Measurements from ENCODE around the gene OSBPL5.
"Not testable (repeated sequence)": the region's sequence is repeated elsewhere in the genome, so short reads cannot be mapped to it uniquely, and the experiment has no call there.

The OSBPL5 gene

DNA sequence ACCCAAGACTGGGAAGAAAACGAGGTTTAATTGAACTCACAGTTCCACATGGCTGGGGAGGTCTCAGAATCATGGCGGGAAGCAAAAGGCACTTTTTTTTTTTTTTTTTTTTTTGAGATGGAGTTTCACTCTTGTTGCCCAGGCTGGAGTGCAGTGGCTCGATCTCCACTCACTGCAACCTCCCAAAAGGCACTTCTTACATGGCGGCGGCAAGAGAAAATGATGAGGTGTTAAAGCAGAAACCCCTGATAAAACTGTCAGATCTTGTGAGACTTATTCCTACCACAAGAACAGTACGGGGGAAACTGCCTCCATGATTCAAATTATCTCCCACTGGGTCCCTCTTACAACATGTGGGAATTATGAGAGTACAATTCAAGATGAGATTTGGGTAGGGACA is 100.4 kb downstream of the OSBPL5 start:
- H3K27ac ChIP-seq (ENCODE audit: low read length); H3K36me3 ChIP-seq (ENCODE audit: control insufficient read depth in 2 of 2, insufficient read depth in 2 of 2, low read length in 2 of 2); H3K4me3 ChIP-seq (ENCODE audit: low read length in 2 of 2); H3K9me3 ChIP-seq (ENCODE audit: control insufficient read depth in 2 of 2, low read length in 2 of 2); H3K4me1 ChIP-seq (ENCODE audit: control insufficient read depth, insufficient read depth, low read length); H3K27me3 ChIP-seq (ENCODE audit: control insufficient read depth in 1 of 2, insufficient read depth in 2 of 2, low read length in 2 of 2); H3K9ac ChIP-seq (ENCODE audit: low read length in 2 of 2): not testable (repeated sequence)

DNA sequence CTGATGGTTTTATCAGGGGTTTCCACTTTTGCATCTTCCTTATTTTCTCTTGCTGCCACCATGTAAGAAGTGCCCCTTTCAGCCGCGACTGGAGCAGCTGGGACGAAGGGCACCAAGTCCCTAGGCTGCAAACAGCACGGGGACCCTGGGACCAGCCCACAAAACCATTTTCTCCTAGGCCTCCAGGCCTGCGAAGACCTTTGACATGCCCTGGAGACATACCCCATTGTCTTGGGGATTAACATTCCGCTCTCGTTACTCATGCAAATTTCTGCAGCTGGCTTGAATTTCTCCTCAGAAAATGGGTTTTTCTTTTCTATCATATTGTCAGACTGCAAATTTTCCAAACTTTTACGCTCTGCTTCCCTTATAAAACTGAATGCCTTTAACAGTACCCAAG is 101.2 kb downstream of the OSBPL5 start:
- H3K9me3 ChIP-seq (ENCODE audit: control insufficient read depth in 2 of 2, low read length in 2 of 2); H3K9ac ChIP-seq (ENCODE audit: low read length in 2 of 2); H3K27me3 ChIP-seq (ENCODE audit: control insufficient read depth in 1 of 2, insufficient read depth in 2 of 2, low read length in 2 of 2); H3K4me3 ChIP-seq (ENCODE audit: low read length in 2 of 2); H3K4me1 ChIP-seq (ENCODE audit: control insufficient read depth, insufficient read depth, low read length); H3K36me3 ChIP-seq (ENCODE audit: control insufficient read depth in 2 of 2, insufficient read depth in 2 of 2, low read length in 2 of 2); H3K27ac ChIP-seq (ENCODE audit: low read length): not testable (repeated sequence)

DNA sequence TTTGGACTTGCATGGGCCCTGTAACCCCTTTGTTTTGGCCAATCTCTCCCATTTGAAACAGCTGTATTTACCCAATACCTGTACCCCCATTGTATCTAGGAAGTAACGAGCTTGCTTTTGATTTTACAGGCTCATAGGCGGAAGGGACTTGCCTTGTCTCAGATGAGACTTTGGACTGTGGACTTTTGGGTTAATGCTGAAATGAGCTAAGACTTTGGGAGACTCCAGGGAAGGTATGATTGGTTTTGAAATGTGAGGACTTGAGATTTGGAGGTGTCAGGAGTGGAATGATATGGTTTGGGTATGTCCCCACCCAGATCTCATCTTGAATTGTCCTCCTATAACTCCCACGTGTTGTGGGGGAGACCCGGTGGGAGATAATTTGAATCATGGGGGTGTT is 101.7 kb downstream of the OSBPL5 start:
- H3K27ac ChIP-seq (ENCODE audit: low read length); H3K9me3 ChIP-seq (ENCODE audit: control insufficient read depth in 2 of 2, low read length in 2 of 2); H3K27me3 ChIP-seq (ENCODE audit: control insufficient read depth in 1 of 2, insufficient read depth in 2 of 2, low read length in 2 of 2); H3K36me3 ChIP-seq (ENCODE audit: control insufficient read depth in 2 of 2, insufficient read depth in 2 of 2, low read length in 2 of 2); H3K4me1 ChIP-seq (ENCODE audit: control insufficient read depth, insufficient read depth, low read length); H3K4me3 ChIP-seq (ENCODE audit: low read length in 2 of 2); H3K9ac ChIP-seq (ENCODE audit: low read length in 2 of 2): not testable (repeated sequence)

DNA sequence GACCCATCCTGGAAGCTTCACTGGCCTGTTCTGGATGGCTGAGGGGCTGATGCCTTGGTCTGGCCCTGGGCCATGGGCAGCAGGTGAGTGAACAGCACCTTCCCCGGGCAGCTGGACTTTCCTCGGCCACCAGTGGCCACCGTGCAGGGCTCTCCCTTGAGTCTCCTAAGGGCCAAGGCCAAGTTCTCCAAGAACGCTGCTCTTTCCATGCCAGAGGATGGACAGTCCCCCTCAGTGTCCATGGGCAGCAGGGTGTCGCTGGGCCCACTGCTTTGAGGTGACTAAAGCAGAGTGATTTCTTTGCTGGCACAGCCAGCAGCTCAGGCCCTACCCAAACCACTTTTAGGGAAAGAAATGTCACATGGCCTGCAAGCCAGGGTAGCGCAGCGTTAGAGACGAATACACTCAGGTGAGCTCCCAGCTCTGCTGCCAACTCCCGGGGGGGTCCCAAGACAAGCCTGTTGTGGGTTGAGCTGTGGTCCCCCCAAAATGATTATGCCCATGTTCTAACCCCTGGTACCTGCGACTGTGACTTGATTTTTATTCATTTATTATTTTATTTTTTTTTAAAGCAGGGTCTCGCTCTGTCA is 104.6 kb downstream of the OSBPL5 start:
- Histone ChIP-seq H3K4me3 (ENCODE audit: low read length in 2 of 2) (no peak overlapping the region), H3K9me3 (ENCODE audit: control insufficient read depth in 2 of 2, low read length in 2 of 2) (no peaks in the 10 kb centered on the region), H3K27ac (ENCODE audit: low read length) (no peak overlapping the region), H3K9ac (ENCODE audit: low read length in 2 of 2) (no peak overlapping the region), H3K4me1 (ENCODE audit: control insufficient read depth, insufficient read depth, low read length) (peaks cover 19% of the 10 kb centered on the region), H3K36me3 (ENCODE audit: control insufficient read depth in 2 of 2, insufficient read depth in 2 of 2, low read length in 2 of 2) (no peaks in the 10 kb centered on the region), H3K27me3 (ENCODE audit: control insufficient read depth in 1 of 2, insufficient read depth in 2 of 2, low read length in 2 of 2) (no peaks in the 10 kb centered on the region)

DNA sequence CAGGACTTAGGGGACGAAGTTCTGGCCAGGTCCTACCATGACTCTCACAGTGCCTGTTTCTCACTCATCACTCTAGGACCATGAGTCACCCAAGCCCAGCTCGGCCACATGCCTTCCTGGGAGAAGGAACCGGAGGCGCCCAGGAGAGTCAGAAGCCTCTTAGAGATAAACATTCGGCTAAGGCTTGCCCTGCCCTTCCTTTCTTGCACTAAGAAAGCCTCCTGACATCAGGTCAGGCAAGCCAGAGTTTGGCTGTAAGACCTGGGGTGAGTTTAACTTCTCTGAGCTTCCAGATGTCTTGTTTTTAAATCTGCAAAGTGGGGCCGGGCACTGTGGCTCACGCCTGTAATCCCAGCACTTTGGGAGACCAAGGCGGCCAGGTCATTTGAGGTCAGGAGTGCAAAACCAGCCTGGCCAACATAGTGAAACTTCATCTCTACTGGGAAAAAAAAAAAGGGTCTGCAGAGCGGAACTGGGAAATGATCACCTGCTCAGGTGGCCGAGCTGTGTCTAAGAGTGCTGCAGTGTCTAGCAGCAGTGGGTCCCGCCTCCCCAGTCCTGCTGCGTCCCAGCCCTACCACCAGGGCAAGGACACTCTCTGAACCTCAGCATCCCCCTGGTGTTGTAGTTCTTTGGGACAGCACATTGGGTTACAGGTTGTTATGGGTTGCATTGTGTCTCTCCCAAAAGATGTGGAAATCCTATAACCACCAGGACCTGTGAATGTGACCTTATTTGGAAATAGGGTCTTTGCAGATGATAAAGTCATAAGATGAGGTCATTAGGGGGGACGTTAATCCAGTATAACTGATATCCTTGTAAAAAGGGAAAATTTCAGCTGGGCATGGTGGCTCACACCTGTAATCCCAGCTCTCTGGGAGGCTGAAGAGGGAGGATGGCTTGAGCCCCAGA is 106.1 kb downstream of the OSBPL5 start:
- Histone ChIP-seq H3K27ac (ENCODE audit: low read length) (no peak overlapping the region), H3K9ac (ENCODE audit: low read length in 2 of 2) (no peak overlapping the region), H3K4me1 (ENCODE audit: control insufficient read depth, insufficient read depth, low read length) (peaks cover 25% of the 10 kb centered on the region), H3K27me3 (ENCODE audit: control insufficient read depth in 1 of 2, insufficient read depth in 2 of 2, low read length in 2 of 2) (no peaks in the 10 kb centered on the region), H3K9me3 (ENCODE audit: control insufficient read depth in 2 of 2, low read length in 2 of 2) (no peaks in the 10 kb centered on the region), H3K36me3 (ENCODE audit: control insufficient read depth in 2 of 2, insufficient read depth in 2 of 2, low read length in 2 of 2) (peaks cover 3 to 4% of the 10 kb centered on the region in 2 donors), H3K4me3 (ENCODE audit: low read length in 2 of 2) (no peak overlapping the region)

DNA sequence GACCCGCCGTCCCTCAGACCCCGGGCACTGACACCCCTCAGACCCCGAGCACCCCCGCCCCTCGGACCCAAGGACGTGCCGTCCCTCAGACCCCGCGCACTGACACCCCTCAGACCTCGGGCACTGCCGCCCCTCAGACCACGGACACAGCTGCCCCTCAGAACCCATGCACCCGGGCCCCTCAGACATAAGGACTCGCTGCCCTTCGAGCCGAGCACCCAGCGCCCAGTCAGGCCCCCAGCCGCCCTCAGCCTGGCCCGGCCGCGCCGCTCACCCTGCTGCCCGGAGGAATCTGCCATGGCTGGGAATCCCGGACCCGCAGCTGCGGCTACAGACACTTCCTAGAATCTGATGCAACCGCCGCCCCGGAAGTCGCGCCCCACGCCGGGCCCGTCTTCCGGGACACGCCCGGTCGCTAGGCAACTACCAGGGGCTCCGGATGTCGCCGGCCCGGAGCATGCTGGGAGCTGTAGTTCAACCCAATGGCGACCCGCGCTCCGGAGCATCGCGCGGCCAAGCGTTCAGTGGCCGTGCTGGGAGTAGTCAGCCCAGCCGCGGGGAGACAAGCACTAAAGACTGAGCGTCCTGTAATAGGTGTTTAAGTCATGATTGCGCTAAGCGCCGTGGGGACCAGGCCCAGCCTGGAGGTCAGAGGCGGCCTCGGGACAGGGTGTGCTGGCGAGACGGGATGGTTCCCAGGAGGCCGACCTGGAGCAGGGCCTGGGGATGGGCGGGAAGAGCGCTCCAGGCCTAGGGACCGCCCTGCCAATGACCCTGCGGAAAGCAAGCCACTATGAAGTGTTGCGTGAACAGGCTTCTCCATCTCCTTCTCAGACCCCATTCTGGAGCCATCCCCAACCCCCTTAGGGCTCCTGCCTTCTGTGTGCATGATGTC is 107.8 kb downstream of the OSBPL5 start, which contains the start of gene CARS1:
TSS of gene CARS1 (minus strand) at position 355 of the 895 bp plus-strand sequence. CDS start at position 299, 56 bp downstream.
- Histone ChIP-seq H3K27me3 (ENCODE audit: control insufficient read depth in 1 of 2, insufficient read depth in 2 of 2, low read length in 2 of 2) (no peaks in the 10 kb centered on the region), H3K9me3 (ENCODE audit: control insufficient read depth in 2 of 2, low read length in 2 of 2) (no peaks in the 10 kb centered on the region), H3K36me3 (ENCODE audit: control insufficient read depth in 2 of 2, insufficient read depth in 2 of 2, low read length in 2 of 2) (peaks cover 4 to 5% of the 10 kb centered on the region in 2 donors), H3K27ac (ENCODE audit: low read length) (peak within 1 kb of the TSS; percentile 75), H3K9ac (ENCODE audit: low read length in 2 of 2) (peak within 1 kb of the TSS; percentile 76 to 90), H3K4me3 (ENCODE audit: low read length in 2 of 2) (peak within 1 kb of the TSS; percentile 87 to 88), H3K4me1 (ENCODE audit: control insufficient read depth, insufficient read depth, low read length) (peaks cover 25% of the 10 kb centered on the region)

DNA sequence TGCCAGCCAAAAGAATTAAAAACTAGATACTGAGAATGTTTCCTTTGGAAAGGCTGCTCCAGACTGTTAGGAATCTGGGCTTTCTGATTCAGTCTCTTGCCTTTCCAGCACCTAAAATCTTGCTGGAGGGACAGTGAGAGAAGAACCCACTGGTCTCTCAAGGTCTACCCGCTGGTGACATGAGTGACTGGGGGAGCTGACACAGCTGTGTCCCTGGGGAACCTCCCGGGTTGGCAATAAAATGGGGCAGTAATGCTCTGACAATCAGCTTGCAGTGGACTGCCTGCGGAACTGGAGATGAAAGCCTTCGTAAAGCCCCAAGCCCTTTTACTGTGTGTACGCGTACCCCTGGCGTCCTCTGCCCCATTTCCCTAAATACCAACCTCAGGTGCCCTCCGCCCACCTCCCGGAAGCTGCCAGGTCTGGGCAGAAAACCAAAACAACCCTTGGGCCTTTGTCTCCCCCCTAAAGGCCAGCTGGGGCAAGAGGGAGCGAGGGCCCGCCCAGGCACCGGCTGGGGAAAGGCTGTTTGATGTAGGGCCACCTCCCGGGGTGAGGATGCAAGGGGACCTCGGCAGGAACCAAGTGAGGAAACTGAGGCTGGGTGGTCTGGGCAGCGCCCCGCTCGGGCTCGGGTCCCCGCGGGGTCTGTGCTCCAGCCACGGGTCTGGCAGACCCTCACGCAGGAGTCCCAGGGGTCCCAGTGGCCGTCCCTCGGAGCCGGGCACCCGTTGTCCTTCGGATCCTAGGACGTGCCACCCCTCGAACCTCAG is 108.6 kb downstream of the OSBPL5 start:
- Histone ChIP-seq H3K9me3 (ENCODE audit: control insufficient read depth in 2 of 2, low read length in 2 of 2) (no peaks in the 10 kb centered on the region), H3K27me3 (ENCODE audit: control insufficient read depth in 1 of 2, insufficient read depth in 2 of 2, low read length in 2 of 2) (no peaks in the 10 kb centered on the region), H3K9ac (ENCODE audit: low read length in 2 of 2) (peak overlapping the region; percentile 76 to 90), H3K4me1 (ENCODE audit: control insufficient read depth, insufficient read depth, low read length) (peaks cover 28% of the 10 kb centered on the region), H3K27ac (ENCODE audit: low read length) (peak overlapping the region; percentile 75), H3K4me3 (ENCODE audit: low read length in 2 of 2) (peak overlapping the region; percentile 87 to 88), H3K36me3 (ENCODE audit: control insufficient read depth in 2 of 2, insufficient read depth in 2 of 2, low read length in 2 of 2) (peaks cover 4 to 7% of the 10 kb centered on the region in 2 donors)

DNA sequence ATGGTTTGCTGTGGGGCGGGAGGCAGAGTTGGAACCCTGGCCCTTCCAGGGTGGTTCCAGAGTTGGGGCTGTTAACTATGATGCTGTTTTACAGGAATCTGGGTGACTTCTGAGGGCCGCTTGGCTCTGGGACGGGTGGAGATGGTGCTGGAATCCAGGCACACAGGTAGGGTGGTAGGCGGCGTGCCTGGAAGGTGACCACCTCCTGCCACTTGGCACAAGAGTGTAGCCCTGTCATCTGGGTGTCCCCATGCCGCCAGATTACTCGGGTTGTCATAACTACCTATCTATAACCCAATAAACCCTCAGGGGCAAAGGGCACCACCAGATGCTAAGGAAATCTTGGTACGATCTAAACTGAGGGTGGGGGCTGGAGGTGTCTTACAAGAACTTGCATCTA is 109.2 kb downstream of the OSBPL5 start:
- H3K9ac ChIP-seq (ENCODE audit: low read length in 2 of 2) = peak overlapping the region; percentile 76 to 90
- H3K4me3 ChIP-seq (ENCODE audit: low read length in 2 of 2) = peak overlapping the region; percentile 87 to 88
- no peaks in the 10 kb centered on the region for H3K27me3 ChIP-seq (ENCODE audit: control insufficient read depth in 1 of 2, insufficient read depth in 2 of 2, low read length in 2 of 2)
- H3K4me1 ChIP-seq (ENCODE audit: control insufficient read depth, insufficient read depth, low read length) = peaks cover 32% of the 10 kb centered on the region
- H3K27ac ChIP-seq (ENCODE audit: low read length) = no peak overlapping the region
- H3K9me3 ChIP-seq (ENCODE audit: control insufficient read depth in 2 of 2, low read length in 2 of 2) = no peaks in the 10 kb centered on the region
- peaks cover 4 to 8% of the 10 kb centered on the region in 2 donors for H3K36me3 ChIP-seq (ENCODE audit: control insufficient read depth in 2 of 2, insufficient read depth in 2 of 2, low read length in 2 of 2)

DNA sequence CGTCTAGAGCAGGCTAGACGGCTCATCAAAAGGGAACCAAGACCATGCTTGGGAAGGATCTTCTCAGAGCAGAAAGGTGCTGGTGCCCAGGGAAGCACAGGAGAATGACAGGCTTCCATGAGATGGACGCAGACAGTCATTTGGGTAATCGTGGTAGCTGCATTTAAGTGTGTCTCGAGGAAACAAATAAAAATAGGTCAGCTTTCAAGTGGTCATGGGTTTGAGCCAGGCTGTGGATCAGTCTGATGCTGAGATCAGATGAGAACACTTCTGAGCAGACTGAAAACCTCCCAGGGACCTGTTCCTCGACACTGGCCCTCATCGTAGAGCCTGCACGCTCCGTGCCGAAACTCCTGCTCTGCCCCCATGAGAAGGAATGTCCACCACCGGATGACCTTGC is 112.5 kb downstream of the OSBPL5 start:
- Histone ChIP-seq H3K27me3 (ENCODE audit: control insufficient read depth in 1 of 2, insufficient read depth in 2 of 2, low read length in 2 of 2) (no peaks in the 10 kb centered on the region), H3K9me3 (ENCODE audit: control insufficient read depth in 2 of 2, low read length in 2 of 2) (no peaks in the 10 kb centered on the region), H3K4me1 (ENCODE audit: control insufficient read depth, insufficient read depth, low read length) (peaks cover 45% of the 10 kb centered on the region), H3K27ac (ENCODE audit: low read length) (no peak overlapping the region), H3K9ac (ENCODE audit: low read length in 2 of 2) (no peak overlapping the region), H3K36me3 (ENCODE audit: control insufficient read depth in 2 of 2, insufficient read depth in 2 of 2, low read length in 2 of 2) (peaks cover 4 to 9% of the 10 kb centered on the region in 2 donors), H3K4me3 (ENCODE audit: low read length in 2 of 2) (no peak overlapping the region)

DNA sequence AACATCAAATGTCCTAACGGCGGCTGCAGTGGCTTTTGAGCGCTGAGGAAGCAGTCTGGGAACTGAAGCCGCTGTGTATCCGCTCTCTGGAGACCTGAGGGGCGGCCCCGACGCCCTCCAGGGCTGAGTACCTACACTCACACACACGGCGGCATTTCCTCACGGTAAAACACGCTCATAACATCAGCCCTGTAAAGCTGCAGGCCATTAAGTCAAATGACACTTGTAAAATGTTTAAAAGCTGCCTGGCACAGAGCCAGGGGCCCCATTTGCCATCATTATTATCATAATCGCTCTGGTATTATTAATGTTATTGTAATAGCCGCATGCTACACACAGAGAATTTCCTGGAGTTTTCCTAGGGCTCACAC is 113.0 kb downstream of the OSBPL5 start:
- no peaks in the 10 kb centered on the region for H3K9me3 ChIP-seq (ENCODE audit: control insufficient read depth in 2 of 2, low read length in 2 of 2)
- no peaks in the 10 kb centered on the region for H3K27me3 ChIP-seq (ENCODE audit: control insufficient read depth in 1 of 2, insufficient read depth in 2 of 2, low read length in 2 of 2)
- H3K4me1 ChIP-seq (ENCODE audit: control insufficient read depth, insufficient read depth, low read length) = peaks cover 42% of the 10 kb centered on the region
- H3K9ac ChIP-seq (ENCODE audit: low read length in 2 of 2) = no peak overlapping the region
- H3K27ac ChIP-seq (ENCODE audit: low read length) = no peak overlapping the region
- H3K36me3 ChIP-seq (ENCODE audit: control insufficient read depth in 2 of 2, insufficient read depth in 2 of 2, low read length in 2 of 2) = peaks cover 4 to 12% of the 10 kb centered on the region in 2 donors
- H3K4me3 ChIP-seq (ENCODE audit: low read length in 2 of 2) = no peak overlapping the region

All from stomach smooth muscle (tissue), 2 donors.